ENCODE data around the gene HNF4A.

HNF4A gene

DNA sequence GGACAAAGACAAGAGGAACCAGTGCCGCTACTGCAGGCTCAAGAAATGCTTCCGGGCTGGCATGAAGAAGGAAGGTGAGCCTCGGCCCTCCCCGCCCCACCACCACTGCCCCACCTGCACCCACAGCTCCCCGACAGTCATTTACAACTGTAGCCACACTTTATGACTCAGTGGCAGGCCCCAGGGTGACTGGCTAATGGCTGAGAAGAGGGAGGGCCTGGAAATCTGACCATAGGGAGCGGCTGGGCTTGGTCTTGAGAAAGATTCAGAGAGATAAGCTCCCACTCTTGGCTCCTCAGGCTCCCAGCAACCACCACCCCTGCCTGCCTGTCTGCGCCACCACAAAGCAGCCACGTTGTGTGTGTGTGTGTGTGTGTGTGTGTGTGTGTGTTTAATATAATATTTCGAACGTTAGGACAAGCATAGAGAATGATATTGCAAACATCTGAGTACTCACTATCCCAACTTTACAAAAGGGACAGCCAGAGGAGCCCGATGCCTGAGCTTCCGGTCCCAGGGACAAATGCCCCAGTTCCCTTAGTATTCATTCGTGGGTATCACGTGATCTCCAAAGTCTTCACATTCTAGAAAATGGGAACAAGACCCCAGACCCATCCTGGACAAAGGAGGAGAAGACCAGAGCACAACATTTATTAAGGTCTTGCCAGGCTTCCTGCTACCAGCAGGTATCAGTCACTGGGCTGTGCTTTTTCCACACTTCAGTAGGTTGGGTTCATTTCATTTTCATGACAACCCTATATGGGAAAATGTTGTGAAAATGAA lies 52.1 kb downstream of the HNF4A start:
- DNase-seq (ENCODE audit: extremely low spot score), result no peak
- TF ChIP-seq CTBP1 (IDR thresholded peaks at IDR 0.05; ENCODE audit: borderline replicate concordance) (no peak), SP1 (IDR thresholded peaks at IDR 0.05) (no peak), ELF4 (IDR thresholded peaks at IDR 0.05) (no peak), FOXM1 (IDR thresholded peaks at IDR 0.05; ENCODE audit: borderline replicate concordance) (no peak), ARNT (IDR thresholded peaks at IDR 0.05) (no peak), FOXA1 (IDR thresholded peaks at IDR 0.05) (no peak)
- TF ChIP-seq, protein P1, sequence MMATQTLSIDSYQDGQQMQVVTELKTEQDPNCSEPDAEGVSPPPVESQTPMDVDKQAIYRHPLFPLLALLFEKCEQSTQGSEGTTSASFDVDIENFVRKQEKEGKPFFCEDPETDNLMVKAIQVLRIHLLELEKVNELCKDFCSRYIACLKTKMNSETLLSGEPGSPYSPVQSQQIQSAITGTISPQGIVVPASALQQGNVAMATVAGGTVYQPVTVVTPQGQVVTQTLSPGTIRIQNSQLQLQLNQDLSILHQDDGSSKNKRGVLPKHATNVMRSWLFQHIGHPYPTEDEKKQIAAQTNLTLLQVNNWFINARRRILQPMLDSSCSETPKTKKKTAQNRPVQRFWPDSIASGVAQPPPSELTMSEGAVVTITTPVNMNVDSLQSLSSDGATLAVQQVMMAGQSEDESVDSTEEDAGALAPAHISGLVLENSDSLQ (IDR thresholded peaks at IDR 0.05), result no peak
- ChIA-PET CTCF (interaction anchor here (0.6 to 0.7 kb wide), 2 partner anchors 64 to 254 kb away, joined by 3 to 4 read pairs; no protein-coding TSS in a partner anchor), POLR2A (interaction anchor here (0.6 kb wide), 1 partner anchor 425 kb away, joined by 3 read pairs; no protein-coding TSS in a partner anchor)

DNA sequence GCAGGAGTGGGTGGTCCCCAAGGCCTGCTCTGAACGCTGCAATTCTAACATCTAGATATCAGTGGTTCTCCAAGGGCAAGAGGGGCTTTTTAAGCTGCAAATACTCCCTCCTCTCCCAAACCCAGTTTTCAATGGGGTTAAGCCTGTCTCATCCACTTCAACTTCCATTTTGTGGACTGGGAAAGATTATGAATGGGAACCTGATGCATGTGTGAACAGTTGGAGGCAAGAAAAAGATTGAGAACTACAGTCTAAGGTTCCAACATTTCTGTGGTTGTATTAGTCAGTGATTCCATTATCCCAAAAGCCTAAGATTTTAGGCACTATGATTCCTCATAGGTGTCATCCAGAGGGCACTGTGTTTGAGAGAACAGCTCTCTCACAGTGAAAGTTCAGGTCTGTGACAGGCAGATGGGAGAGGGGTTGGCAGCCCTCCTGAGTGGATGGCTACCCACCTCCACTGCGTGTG lies 53.7 kb downstream of the HNF4A start:
- ChIA-PET POLR2A (no interaction called here), CTCF (interaction anchor here (0.6 kb wide), 1 partner anchor 201 kb away, joined by 4 read pairs; no protein-coding TSS in a partner anchor)
- TF ChIP-seq L3MBTL2 (conservative IDR thresholded peaks at IDR 0.05), result no peak
- no peak for TF ChIP-seq ARNT (IDR thresholded peaks at IDR 0.05)
- TF ChIP-seq ELF4 (IDR thresholded peaks at IDR 0.05), result no peak
- TF ChIP-seq NFRKB (IDR thresholded peaks at IDR 0.05), result no peak
- no peak for TF ChIP-seq TARDBP (IDR thresholded peaks at IDR 0.05)
- no peak for TF ChIP-seq CTBP1 (IDR thresholded peaks at IDR 0.05; ENCODE audit: borderline replicate concordance)
- TF ChIP-seq FOXK2 (IDR thresholded peaks at IDR 0.05), result no peak
- TF ChIP-seq FOXA1 (IDR thresholded peaks at IDR 0.05), result no peak
- TF ChIP-seq BHLHE40 (IDR thresholded peaks at IDR 0.05; ENCODE audit: borderline replicate concordance), result no peak
- no peak for DNase-seq (ENCODE audit: extremely low spot score)

DNA sequence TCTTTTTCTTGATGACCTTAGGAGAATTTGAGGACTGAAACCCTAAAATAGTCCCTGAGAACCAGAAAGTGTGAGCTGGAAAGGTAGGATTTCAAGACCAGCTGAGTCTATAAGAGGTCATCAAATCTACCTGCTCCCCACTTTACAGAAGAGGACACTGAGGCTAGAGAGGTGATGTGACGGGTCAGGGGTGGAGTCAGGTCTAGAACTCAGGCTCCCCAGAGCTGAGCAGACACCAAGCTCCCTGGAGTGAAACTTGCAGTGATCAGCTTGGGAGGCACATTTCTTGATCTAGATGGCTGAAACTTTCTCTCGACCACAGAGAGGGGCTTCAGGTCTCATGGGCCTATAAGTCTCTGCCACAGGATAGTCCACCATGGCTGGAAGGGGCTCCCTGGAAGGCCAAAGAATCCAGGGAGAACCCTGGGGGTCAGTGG lies 55.1 kb downstream of the HNF4A start:
- TF ChIP-seq HDGF (IDR thresholded peaks at IDR 0.05; ENCODE audit: borderline replicate concordance) (no peak), NFRKB (IDR thresholded peaks at IDR 0.05) (no peak)
- DNase-seq (ENCODE audit: extremely low spot score), result no peak
- ChIA-PET CTCF (no interaction called here), POLR2A (no interaction called here)

DNA sequence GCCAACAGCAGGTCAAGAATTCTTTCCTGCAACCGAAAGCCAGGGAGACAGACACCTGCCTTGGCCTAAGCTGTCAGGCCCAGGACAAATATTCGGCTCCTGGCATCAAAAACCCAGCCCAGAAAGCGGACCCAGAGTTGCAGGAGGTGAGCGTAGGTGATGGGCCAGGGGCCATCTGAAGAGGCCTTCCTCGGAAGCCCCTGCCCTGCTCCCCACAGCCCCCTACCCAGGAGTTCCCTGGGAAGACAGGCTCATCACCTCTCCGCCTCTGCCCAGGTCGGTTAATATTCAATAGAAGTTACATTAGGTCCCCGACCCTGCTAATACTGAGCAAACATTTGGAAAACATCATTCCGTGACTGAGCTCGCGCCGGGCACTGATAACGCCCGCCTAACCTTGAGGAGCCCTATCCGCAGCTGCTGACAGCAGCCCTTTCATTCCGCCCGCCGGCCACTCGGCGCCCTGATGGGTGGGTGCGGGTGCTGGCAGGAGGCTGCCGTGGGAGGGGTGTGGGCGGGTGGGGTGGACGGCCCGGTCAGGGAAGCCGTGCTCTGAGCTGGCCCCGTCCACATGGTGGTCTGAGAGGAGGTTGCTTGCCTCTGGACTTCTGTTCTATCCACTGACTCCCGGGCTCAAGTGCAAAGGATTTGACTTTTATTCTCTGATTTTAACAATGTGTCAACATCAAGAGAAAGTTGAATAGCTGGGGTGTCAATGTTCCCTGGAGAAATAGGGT lies 55.7 kb downstream of the HNF4A start:
- ChIA-PET CTCF (interaction anchor here (0.6 kb wide), 1 partner anchor 29 kb away, joined by 4 read pairs; no protein-coding TSS in a partner anchor), POLR2A (no interaction called here)
- TF ChIP-seq TARDBP (IDR thresholded peaks at IDR 0.05) (no peak), ZNF384 (IDR thresholded peaks at IDR 0.05) (no peak), HDGF (IDR thresholded peaks at IDR 0.05; ENCODE audit: borderline replicate concordance) (no peak), FOXM1 (IDR thresholded peaks at IDR 0.05; ENCODE audit: borderline replicate concordance) (no peak), NFRKB (IDR thresholded peaks at IDR 0.05) (no peak), FOXA1 (IDR thresholded peaks at IDR 0.05) (no peak), LEF1 (IDR thresholded peaks at IDR 0.05; ENCODE audit: borderline replicate concordance) (no peak), L3MBTL2 (conservative IDR thresholded peaks at IDR 0.05) (no peak), CTBP1 (IDR thresholded peaks at IDR 0.05; ENCODE audit: borderline replicate concordance) (no peak), ARNT (IDR thresholded peaks at IDR 0.05) (no peak), FOXK2 (IDR thresholded peaks at IDR 0.05) (no peak), BHLHE40 (IDR thresholded peaks at IDR 0.05; ENCODE audit: borderline replicate concordance) (no peak), ELF4 (IDR thresholded peaks at IDR 0.05) (no peak), SUZ12 (IDR thresholded peaks at IDR 0.05) (no peak), SP1 (IDR thresholded peaks at IDR 0.05) (no peak)
- TF ChIP-seq, protein P1 (IDR thresholded peaks at IDR 0.05), result no peak
- no peak for DNase-seq (ENCODE audit: extremely low spot score)

DNA sequence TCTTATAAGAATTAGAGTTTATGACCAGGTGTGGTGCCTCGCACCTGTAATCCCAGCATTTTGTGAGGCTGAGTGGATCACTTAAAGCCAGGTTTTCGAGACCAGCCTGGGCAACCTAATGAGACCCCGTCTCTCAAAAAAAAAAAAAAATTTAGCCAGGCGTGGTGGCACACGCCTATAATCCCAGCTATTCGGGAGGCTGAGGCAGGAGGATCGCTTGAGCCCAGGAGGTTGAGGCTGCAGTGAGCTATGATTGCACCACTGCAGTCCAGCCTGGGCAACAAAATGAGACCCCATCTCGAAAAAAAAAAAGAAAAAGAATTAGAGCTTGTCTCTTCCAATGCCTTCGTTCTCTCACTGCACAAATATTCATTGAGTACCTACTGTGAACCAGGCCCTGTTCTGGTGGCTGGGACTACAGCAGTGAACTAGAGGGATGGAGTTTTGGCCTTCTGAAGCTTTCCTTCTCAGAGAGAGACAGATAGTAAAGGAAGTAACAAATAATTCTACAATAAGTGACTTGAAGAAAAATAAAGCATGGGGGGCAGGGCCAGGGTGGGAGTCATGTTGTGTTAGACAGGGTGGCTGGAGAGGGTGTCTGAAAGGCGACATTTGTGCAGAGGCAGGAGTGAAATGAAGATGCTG lies 56.4 kb downstream of the HNF4A start:
- ChIA-PET CTCF (interaction anchor here (0.6 kb wide), 1 partner anchor 28 kb away, joined by 4 read pairs; no protein-coding TSS in a partner anchor), POLR2A (no interaction called here)
- DNase-seq (ENCODE audit: extremely low spot score), result no peak
- no peak for TF ChIP-seq L3MBTL2 (conservative IDR thresholded peaks at IDR 0.05)

DNA sequence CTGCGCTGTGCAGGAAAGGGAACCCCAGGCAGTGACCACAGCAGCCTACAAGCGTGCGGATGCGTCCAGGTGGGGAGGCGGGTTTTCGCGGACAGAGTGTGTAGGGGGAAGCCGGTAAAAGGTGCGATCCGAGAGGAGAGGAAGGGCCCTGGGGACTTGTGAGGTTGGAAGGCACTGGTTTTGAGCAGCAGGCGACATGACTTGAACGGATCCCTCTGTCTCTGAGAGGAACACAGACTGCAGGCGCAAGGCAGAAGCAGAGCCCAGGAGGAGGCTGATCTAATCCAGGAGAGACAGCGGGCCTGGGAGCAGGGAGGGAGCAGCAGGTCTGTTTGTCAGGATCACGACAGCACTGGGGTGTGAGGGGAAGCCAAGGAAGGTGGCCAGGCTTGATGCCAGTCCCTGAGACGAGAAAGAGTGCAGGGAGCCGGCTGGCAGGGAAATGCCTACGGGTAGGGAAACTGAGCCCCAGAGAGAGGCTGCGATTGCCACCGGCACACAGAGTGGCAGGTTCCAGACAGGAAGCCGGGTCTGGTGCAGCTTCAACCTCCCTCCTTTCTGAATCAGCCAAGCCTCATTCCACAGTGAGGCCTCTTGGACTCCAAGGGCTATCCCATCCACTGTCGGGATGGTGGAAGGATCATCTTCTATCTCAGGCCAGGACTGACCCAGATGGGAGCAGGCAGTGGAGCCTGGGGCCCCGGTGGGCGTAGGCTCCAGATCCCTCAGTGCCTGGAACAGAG lies 57.1 kb downstream of the HNF4A start:
- ChIA-PET POLR2A (no interaction called here), CTCF (interaction anchor here (0.7 kb wide), 1 partner anchor 18 kb away, joined by 3 read pairs; no protein-coding TSS in a partner anchor)

More for the DNA sequence above, 57.1 kb downstream of the HNF4A start:
- TF ChIP-seq, protein P1 (IDR thresholded peaks at IDR 0.05), result no peak
- no peak for TF ChIP-seq LEF1 (IDR thresholded peaks at IDR 0.05; ENCODE audit: borderline replicate concordance)
- no peak for TF ChIP-seq FOXM1 (IDR thresholded peaks at IDR 0.05; ENCODE audit: borderline replicate concordance)
- TF ChIP-seq FOXK2 (IDR thresholded peaks at IDR 0.05), result no peak
- no peak for TF ChIP-seq ELF4 (IDR thresholded peaks at IDR 0.05)
- TF ChIP-seq SUZ12 (IDR thresholded peaks at IDR 0.05), result no peak
- TF ChIP-seq NFRKB (IDR thresholded peaks at IDR 0.05), result no peak
- TF ChIP-seq SP1 (IDR thresholded peaks at IDR 0.05), result no peak
- no peak for TF ChIP-seq FOXA1 (IDR thresholded peaks at IDR 0.05)
- TF ChIP-seq TARDBP (IDR thresholded peaks at IDR 0.05), result no peak
- no peak for TF ChIP-seq CTBP1 (IDR thresholded peaks at IDR 0.05; ENCODE audit: borderline replicate concordance)
- no peak for TF ChIP-seq HDGF (IDR thresholded peaks at IDR 0.05; ENCODE audit: borderline replicate concordance)
- TF ChIP-seq ARNT (IDR thresholded peaks at IDR 0.05), result no peak
- TF ChIP-seq ZNF384 (IDR thresholded peaks at IDR 0.05), result no peak
- no peak for TF ChIP-seq BHLHE40 (IDR thresholded peaks at IDR 0.05; ENCODE audit: borderline replicate concordance)
- DNase-seq (ENCODE audit: extremely low spot score), result no peak
